Astrocyte (in vitro differentiated cells and primary cell): ENCODE measurements around the gene DNAJC13. TPM values are rescaled to one million over a fixed set of nuclear protein-coding genes. Genes with fewer than 3 reads are reported as not detected.

ENCODE experiments used
- DNase-seq: peaks from one replicate; pipeline ENCODE4 v3.0.0-alpha.2; 2010; ENCODE audit warnings: low read depth
- FAIRE-seq: peaks from 2 replicates; lab custom pipeline; 2011; peaks lifted over from hg19 to GRCh38; lab: Jason Lieb, UNC
- H2AFZ ChIP-seq: 2 replicates; pipeline ENCODE4 v1.6.0; 2012; ENCODE audit warnings: low read depth, low read length, inconsistent platforms
- H3K27ac ChIP-seq: 2 replicates; pipeline ENCODE4 v1.5.1; 2011; ENCODE audit warnings: low read depth, low read length, inconsistent platforms
- H3K27me3 ChIP-seq: 2 replicates; pipeline ENCODE4 v1.6.0; 2011; ENCODE audit warnings: low read length, inconsistent platforms; ENCODE audit not compliant: insufficient read depth
- H3K36me3 ChIP-seq: 2 replicates; pipeline ENCODE4 v1.5.1; 2011; ENCODE audit warnings: low read length, inconsistent platforms; ENCODE audit not compliant: insufficient read depth
- H3K4me1 ChIP-seq: 2 replicates; pipeline ENCODE4 v1.5.1; 2011; ENCODE audit warnings: low read length, inconsistent platforms; ENCODE audit not compliant: insufficient read depth
- H3K4me2 ChIP-seq: 2 replicates; pipeline ENCODE4 v1.6.0; 2012; ENCODE audit warnings: low read length, inconsistent platforms
- H3K4me3 ChIP-seq: 2 replicates; pipeline ENCODE4 v1.5.1; 2011; ENCODE audit warnings: low read depth, mild to moderate bottlenecking, low read length, inconsistent platforms; ENCODE audit not compliant: insufficient read depth
- H3K79me2 ChIP-seq: 2 replicates; pipeline ENCODE4 v1.6.0; 2012; ENCODE audit warnings: mild to moderate bottlenecking, low read length, inconsistent platforms; ENCODE audit not compliant: insufficient read depth
- H3K9ac ChIP-seq: 2 replicates; pipeline ENCODE4 v1.6.0; 2012; ENCODE audit warnings: mild to moderate bottlenecking, low read length, inconsistent platforms
- H3K9me3 ChIP-seq: 2 replicates; pipeline ENCODE4 v1.5.1; 2012; ENCODE audit warnings: low read depth, mild to moderate bottlenecking, low read length, inconsistent platforms; ENCODE audit not compliant: insufficient read depth
- H4K20me1 ChIP-seq: 2 replicates; pipeline ENCODE4 v1.6.0; 2012; ENCODE audit warnings: low read length, inconsistent platforms; ENCODE audit not compliant: insufficient read depth
- H3K27ac Mint-ChIP-seq: one replicate; pipeline ENCODE4 v1.8.0; 2021; ENCODE audit warnings: mild to moderate bottlenecking, mixed read lengths; ENCODE audit not compliant: unreplicated experiment
- H3K27me3 Mint-ChIP-seq: one replicate; pipeline ENCODE4 v1.8.0; 2021; ENCODE audit warnings: low read depth, mixed read lengths; ENCODE audit not compliant: unreplicated experiment
- H3K36me3 Mint-ChIP-seq: one replicate; pipeline ENCODE4 v1.8.0; 2021; ENCODE audit warnings: low read depth, mixed read lengths; ENCODE audit not compliant: unreplicated experiment
- H3K4me1 Mint-ChIP-seq: one replicate; pipeline ENCODE4 v1.8.0; 2021; ENCODE audit warnings: low read depth, mixed read lengths; ENCODE audit not compliant: unreplicated experiment
- H3K4me3 Mint-ChIP-seq: one replicate; pipeline ENCODE4 v1.8.0; 2021; ENCODE audit warnings: mild to moderate bottlenecking, moderate library complexity, mixed read lengths; ENCODE audit not compliant: unreplicated experiment
- H3K9me3 Mint-ChIP-seq: one replicate; pipeline ENCODE4 v1.8.0; 2021; ENCODE audit warnings: mild to moderate bottlenecking, mixed read lengths; ENCODE audit not compliant: unreplicated experiment
- EZH2 ChIP-seq: IDR thresholded peaks from 2 replicates; pipeline ENCODE4 v1.6.1; 2012; ENCODE audit warnings: mild to moderate bottlenecking, low read length, inconsistent platforms; ENCODE audit not compliant: insufficient read depth
- total RNA-seq: library from RNA; stranded (reverse); gene quantifications from 2 replicates; pipeline ENCODE4 v1.2.1, GENCODE V29; 2021
- TF ChIP-seq, protein P1 (sequence below): IDR thresholded peaks from 2 replicates; pipeline ENCODE4 v1.5.1; 2011; ENCODE audit warnings: low read depth, mild to moderate bottlenecking, inconsistent platforms, low read length, moderate library complexity; ENCODE audit not compliant: insufficient read depth

Gene DNAJC13
- total RNA-seq, 1 donor from 2014 or later, result 38.5 TPM

DNA sequence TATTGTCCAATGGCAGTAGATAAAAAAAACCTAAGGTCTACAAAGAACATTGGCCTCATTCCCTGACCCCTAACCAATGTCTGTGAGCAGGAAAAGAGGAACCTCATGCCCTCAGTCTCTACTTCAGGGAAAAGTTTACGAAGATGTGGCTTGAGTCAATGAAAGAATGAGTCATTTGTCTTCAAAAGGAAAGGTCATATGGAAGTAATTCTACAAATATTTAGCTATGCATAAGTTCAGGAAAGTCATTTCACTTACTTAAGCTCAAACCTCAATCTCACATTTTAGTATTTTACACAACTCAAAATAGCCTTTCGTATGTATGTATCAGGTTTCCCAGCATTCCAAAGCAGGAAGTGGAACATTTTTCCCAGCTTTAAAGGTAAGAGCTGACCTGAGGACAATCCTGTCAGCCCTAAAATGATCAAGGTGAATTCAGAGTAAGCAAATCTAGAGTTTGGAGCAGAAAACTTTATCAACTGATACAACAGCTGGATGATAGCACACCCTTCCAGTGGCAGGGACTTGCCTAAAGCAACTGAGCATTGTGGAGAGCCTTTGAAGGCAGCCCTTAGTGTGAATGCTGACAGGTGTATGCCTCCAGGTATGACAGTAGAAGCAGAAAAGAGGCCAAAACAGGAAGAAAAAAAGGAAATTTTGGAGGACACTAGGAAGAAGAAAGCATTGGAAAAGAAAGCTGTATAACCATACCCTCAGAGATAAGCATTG is 125.9 kb downstream of the DNAJC13 start:
- Histone ChIP-seq H3K9ac (peak overlapping the region; percentile 75), H2AFZ (no peak overlapping the region), H4K20me1 (no peaks in the 10 kb centered on the region), H3K27ac (peak overlapping the region; percentile 94), H3K79me2 (no peaks in the 10 kb centered on the region), H3K4me2 (peak overlapping the region; percentile 79), H3K36me3 (peaks cover 22% of the 10 kb centered on the region), H3K4me1 (peaks cover 16% of the 10 kb centered on the region), H3K9me3 (no peaks in the 10 kb centered on the region), H3K27me3 (no peaks in the 10 kb centered on the region), H3K4me3 (peak overlapping the region; percentile 15)
- DNase-seq, result peak; percentile 98
- Mint-ChIP-seq H3K36me3 (peaks cover 6% of the 10 kb centered on the region), H3K9me3 (no peaks in the 10 kb centered on the region), H3K27me3 (no peaks in the 10 kb centered on the region), H3K4me3 (no peak overlapping the region), H3K4me1 (peaks cover 14% of the 10 kb centered on the region), H3K27ac (peak overlapping the region; percentile 48)
- TF ChIP-seq, protein P1, sequence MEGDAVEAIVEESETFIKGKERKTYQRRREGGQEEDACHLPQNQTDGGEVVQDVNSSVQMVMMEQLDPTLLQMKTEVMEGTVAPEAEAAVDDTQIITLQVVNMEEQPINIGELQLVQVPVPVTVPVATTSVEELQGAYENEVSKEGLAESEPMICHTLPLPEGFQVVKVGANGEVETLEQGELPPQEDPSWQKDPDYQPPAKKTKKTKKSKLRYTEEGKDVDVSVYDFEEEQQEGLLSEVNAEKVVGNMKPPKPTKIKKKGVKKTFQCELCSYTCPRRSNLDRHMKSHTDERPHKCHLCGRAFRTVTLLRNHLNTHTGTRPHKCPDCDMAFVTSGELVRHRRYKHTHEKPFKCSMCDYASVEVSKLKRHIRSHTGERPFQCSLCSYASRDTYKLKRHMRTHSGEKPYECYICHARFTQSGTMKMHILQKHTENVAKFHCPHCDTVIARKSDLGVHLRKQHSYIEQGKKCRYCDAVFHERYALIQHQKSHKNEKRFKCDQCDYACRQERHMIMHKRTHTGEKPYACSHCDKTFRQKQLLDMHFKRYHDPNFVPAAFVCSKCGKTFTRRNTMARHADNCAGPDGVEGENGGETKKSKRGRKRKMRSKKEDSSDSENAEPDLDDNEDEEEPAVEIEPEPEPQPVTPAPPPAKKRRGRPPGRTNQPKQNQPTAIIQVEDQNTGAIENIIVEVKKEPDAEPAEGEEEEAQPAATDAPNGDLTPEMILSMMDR, result no peak
- no peak for TF ChIP-seq EZH2
- peak; percentile 99 for FAIRE-seq

DNA sequence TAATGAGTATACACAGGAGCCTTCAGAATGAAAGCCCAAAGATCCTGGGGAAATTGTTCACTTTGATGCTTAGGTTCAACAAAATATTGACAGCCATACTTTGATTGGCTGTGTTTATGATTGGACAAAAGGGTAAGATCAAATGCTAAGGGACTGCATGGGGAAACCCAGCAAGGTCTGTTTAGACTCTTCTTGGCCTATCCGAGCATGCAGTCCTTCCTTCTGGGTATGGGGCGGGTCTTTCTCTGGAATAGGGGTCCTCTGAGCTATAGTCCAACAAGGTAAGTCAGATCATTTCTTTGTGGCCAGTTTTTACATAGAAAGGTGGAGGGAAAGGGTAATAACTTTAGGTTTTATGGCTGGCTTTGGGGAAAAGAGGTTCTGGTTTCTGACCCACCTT is 126.8 kb downstream of the DNAJC13 start:
- Histone ChIP-seq H3K27me3 (no peaks in the 10 kb centered on the region), H3K4me1 (peaks cover 16% of the 10 kb centered on the region), H4K20me1 (no peaks in the 10 kb centered on the region), H3K9ac (no peak overlapping the region), H3K4me2 (no peak overlapping the region), H2AFZ (no peak overlapping the region), H3K27ac (no peak overlapping the region), H3K9me3 (no peaks in the 10 kb centered on the region), H3K79me2 (no peaks in the 10 kb centered on the region), H3K36me3 (peaks cover 16% of the 10 kb centered on the region), H3K4me3 (no peak overlapping the region)
- Mint-ChIP-seq H3K27ac (no peak overlapping the region), H3K9me3 (no peaks in the 10 kb centered on the region), H3K4me1 (peaks cover 14% of the 10 kb centered on the region), H3K27me3 (no peaks in the 10 kb centered on the region), H3K36me3 (peaks cover 6% of the 10 kb centered on the region), H3K4me3 (no peak overlapping the region)
- no peak for TF ChIP-seq EZH2
- TF ChIP-seq, protein P1, result no peak
- no peak for FAIRE-seq
- no peak for DNase-seq

DNA sequence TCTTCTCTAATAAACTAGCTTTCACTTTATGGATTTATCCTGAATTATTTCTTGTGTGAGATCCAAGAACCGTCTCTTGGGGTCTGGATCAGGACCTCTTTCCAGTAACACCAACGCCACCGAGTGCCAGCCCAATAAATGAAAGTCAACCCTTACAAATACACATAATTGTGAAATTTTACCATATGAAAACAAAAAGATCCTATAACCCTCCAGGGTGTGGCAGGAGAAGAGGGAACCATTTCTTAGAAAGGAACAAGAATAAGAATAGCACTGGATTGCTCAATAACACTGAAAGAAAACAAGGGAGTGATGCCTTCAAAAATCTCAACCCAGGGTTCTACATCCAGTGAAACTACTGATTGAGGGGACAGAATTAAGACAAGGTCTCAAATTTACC is 128.2 kb downstream of the DNAJC13 start:
- Histone ChIP-seq H3K9me3 (no peaks in the 10 kb centered on the region), H3K27me3 (no peaks in the 10 kb centered on the region), H3K9ac (no peak overlapping the region), H3K4me2 (no peak overlapping the region), H4K20me1 (no peaks in the 10 kb centered on the region), H3K4me1 (peaks cover 29% of the 10 kb centered on the region), H3K79me2 (no peaks in the 10 kb centered on the region), H2AFZ (no peak overlapping the region), H3K4me3 (no peak overlapping the region), H3K36me3 (peaks cover 6% of the 10 kb centered on the region), H3K27ac (no peak overlapping the region)
- H3K27ac Mint-ChIP-seq, result no peak overlapping the region
- TF ChIP-seq EZH2, result no peak
- peaks cover 22% of the 10 kb centered on the region for H3K4me1 Mint-ChIP-seq
- no peak overlapping the region for H3K4me3 Mint-ChIP-seq
- H3K9me3 Mint-ChIP-seq, result no peaks in the 10 kb centered on the region
- DNase-seq, result no peak
- H3K27me3 Mint-ChIP-seq, result peaks cover 1% of the 10 kb centered on the region
- H3K36me3 Mint-ChIP-seq, result peaks cover 6% of the 10 kb centered on the region
- no peak for FAIRE-seq
